ENCODE measurements around the gene STMND1. TPM values are rescaled to one million over a fixed set of nuclear protein-coding genes. Genes with fewer than 3 reads are reported as not detected.
"Not testable (repeated sequence)": the region's sequence is repeated elsewhere in the genome, so short reads cannot be mapped to it uniquely, and the experiment has no call there.

The STMND1 gene
- total and polyA plus RNA-seq, 2 donors (not counting 1 experiment from before 2014, with no cell fraction given) = 0.06 TPM; not detected in 1

DNA sequence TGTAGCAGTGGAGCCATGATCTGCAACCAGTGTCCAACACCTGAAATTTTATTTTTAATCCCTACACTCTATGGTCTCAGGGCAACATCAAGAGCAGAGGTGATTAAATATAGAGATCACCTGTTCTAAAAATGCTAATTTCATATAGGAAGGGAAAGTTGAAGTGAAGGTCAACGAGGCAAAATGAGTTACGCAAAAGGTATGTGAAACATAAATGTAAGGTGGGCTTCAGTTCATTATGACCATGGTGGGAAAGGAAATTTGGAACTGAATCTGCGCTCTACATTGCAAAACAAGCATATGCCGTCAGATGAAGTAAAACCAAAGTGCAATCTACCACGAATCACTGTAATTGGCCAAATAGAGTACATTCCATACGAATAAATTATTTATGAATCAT is 35.2 kb upstream of the STMND1 start:
- TF ChIP-seq, protein P1, sequence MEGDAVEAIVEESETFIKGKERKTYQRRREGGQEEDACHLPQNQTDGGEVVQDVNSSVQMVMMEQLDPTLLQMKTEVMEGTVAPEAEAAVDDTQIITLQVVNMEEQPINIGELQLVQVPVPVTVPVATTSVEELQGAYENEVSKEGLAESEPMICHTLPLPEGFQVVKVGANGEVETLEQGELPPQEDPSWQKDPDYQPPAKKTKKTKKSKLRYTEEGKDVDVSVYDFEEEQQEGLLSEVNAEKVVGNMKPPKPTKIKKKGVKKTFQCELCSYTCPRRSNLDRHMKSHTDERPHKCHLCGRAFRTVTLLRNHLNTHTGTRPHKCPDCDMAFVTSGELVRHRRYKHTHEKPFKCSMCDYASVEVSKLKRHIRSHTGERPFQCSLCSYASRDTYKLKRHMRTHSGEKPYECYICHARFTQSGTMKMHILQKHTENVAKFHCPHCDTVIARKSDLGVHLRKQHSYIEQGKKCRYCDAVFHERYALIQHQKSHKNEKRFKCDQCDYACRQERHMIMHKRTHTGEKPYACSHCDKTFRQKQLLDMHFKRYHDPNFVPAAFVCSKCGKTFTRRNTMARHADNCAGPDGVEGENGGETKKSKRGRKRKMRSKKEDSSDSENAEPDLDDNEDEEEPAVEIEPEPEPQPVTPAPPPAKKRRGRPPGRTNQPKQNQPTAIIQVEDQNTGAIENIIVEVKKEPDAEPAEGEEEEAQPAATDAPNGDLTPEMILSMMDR (conservative IDR thresholded peaks at IDR 0.05 in 1 of 2, IDR thresholded peaks at IDR 0.05 in 1 of 2; ENCODE audit: low read depth in 1 of 2, low read length in 2 of 2) = no peak
- TF ChIP-seq EZH2 (IDR thresholded peaks at IDR 0.05; ENCODE audit: low read length, missing control alignments) = no peak
- H2AFZ ChIP-seq (ENCODE audit: low read length) = no peak overlapping the region
- H3K9ac ChIP-seq (ENCODE audit: insufficient read depth, low read length) = no peak overlapping the region
- DNase-seq (ENCODE audit: low read depth in 2 of 2) = peak in 1 of 2 donors; percentile 17
- no peaks in the 10 kb centered on the region for H3K9me3 ChIP-seq (ENCODE audit: control insufficient read depth, insufficient read depth, low read depth, low read length)
- no peak overlapping the region for H3K4me2 ChIP-seq (ENCODE audit: extremely low read depth, insufficient read depth, low read length)
- no peak overlapping the region for H3K4me3 ChIP-seq (replicated peaks in 1 of 4; ENCODE audit: control extremely low read depth in 1 of 4, insufficient read depth in 1 of 4, low read depth in 3 of 4, low read length in 4 of 4)
- no peak overlapping the region for H3K27ac ChIP-seq (ENCODE audit: insufficient read depth, low read length)
- H3K36me3 ChIP-seq (ENCODE audit: control insufficient read depth, insufficient read depth, low read length) = no peaks in the 10 kb centered on the region
- H3K27me3 ChIP-seq (ENCODE audit: control insufficient read depth, insufficient read depth, low read length) = no peaks in the 10 kb centered on the region
- H4K20me1 ChIP-seq (ENCODE audit: control insufficient read depth, extremely low read depth, insufficient read depth, low read length) = no peaks in the 10 kb centered on the region
- no peaks in the 10 kb centered on the region for H3K4me1 ChIP-seq (ENCODE audit: control insufficient read depth, extremely low read depth, insufficient read depth, low read length)
- H3K79me2 ChIP-seq (ENCODE audit: control insufficient read depth, insufficient read depth, low read length) = no peaks in the 10 kb centered on the region

DNA sequence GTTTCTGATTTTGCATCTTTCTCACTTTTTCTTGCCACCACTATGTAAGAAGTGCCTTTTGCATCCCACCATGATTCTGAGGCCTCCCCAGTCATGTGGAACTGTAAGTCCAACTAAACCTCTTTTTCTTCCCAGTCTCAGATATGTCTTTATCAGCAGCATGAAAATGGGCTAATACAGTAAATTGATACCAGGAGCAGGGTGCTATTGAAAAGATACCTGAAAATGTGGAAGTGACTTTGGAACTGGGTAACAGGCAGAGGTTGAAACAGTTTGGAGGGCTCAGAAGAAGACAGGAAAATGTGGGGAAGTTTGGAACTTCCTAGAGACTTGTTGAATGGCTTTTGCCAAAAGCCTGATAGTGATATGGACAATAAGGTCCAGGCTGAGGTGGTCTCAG is 32.9 kb upstream of the STMND1 start:
- not testable (repeated sequence) for H3K79me2 ChIP-seq (ENCODE audit: control insufficient read depth, insufficient read depth, low read length); DNase-seq (ENCODE audit: low read depth in 2 of 2); H3K9me3 ChIP-seq (ENCODE audit: control insufficient read depth, insufficient read depth, low read depth, low read length); H3K9ac ChIP-seq (ENCODE audit: insufficient read depth, low read length); H3K4me1 ChIP-seq (ENCODE audit: control insufficient read depth, extremely low read depth, insufficient read depth, low read length); H2AFZ ChIP-seq (ENCODE audit: low read length); H4K20me1 ChIP-seq (ENCODE audit: control insufficient read depth, extremely low read depth, insufficient read depth, low read length); H3K27ac ChIP-seq (ENCODE audit: insufficient read depth, low read length); H3K4me2 ChIP-seq (ENCODE audit: extremely low read depth, insufficient read depth, low read length); H3K4me3 ChIP-seq (replicated peaks in 1 of 4; ENCODE audit: control extremely low read depth in 1 of 4, insufficient read depth in 1 of 4, low read depth in 3 of 4, low read length in 4 of 4); H3K36me3 ChIP-seq (ENCODE audit: control insufficient read depth, insufficient read depth, low read length); H3K27me3 ChIP-seq (ENCODE audit: control insufficient read depth, insufficient read depth, low read length)

DNA sequence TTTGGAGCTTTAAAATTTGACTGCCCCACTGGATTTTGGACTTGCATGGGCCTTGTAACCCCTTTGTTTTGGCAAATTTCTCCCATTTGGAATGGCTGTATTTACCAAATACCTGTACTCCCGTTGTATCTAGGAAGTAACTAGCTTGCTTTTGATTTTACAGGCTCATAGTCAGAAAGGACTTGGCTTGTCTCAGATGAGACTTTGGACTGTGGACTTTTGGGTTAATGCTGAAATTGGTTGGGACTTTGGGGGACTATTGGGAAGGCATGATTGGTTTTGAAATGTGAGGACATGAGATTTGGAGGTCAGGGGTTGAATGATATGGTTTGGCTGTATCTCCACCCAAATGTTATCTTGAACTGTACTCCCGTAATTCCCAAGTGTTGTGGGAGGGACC is 31.4 kb upstream of the STMND1 start:
- H3K36me3 ChIP-seq (ENCODE audit: control insufficient read depth, insufficient read depth, low read length); DNase-seq (ENCODE audit: low read depth in 2 of 2): not testable (repeated sequence)

DNA sequence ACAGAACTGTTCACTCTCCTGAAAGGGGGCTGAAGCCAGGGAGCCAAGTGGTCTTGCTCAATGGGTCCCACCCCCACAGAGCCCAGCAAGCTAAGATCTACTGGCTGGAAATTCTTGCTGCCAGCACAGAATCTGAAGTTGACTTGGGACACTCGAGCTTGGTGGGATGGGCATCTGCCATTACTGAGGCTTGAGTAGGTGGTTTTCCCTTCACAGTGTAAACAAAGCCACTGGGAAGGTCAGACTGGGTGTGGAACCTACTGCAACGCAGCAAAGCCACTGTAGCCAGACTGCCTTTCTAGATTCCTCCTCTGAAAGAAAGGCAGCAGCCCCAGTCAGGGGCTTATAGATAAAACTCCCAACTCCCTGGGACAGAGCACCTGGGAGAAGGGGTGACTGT is 28.3 kb upstream of the STMND1 start:
- not testable (repeated sequence) for DNase-seq (ENCODE audit: low read depth in 2 of 2); H2AFZ ChIP-seq (ENCODE audit: low read length); H3K4me3 ChIP-seq (replicated peaks in 1 of 4; ENCODE audit: control extremely low read depth in 1 of 4, insufficient read depth in 1 of 4, low read depth in 3 of 4, low read length in 4 of 4); H3K27ac ChIP-seq (ENCODE audit: insufficient read depth, low read length); H3K9ac ChIP-seq (ENCODE audit: insufficient read depth, low read length); H3K27me3 ChIP-seq (ENCODE audit: control insufficient read depth, insufficient read depth, low read length); H3K9me3 ChIP-seq (ENCODE audit: control insufficient read depth, insufficient read depth, low read depth, low read length); H3K4me2 ChIP-seq (ENCODE audit: extremely low read depth, insufficient read depth, low read length); H3K36me3 ChIP-seq (ENCODE audit: control insufficient read depth, insufficient read depth, low read length); H4K20me1 ChIP-seq (ENCODE audit: control insufficient read depth, extremely low read depth, insufficient read depth, low read length); H3K79me2 ChIP-seq (ENCODE audit: control insufficient read depth, insufficient read depth, low read length); H3K4me1 ChIP-seq (ENCODE audit: control insufficient read depth, extremely low read depth, insufficient read depth, low read length)

More for the DNA sequence above, 31.4 kb upstream of the STMND1 start:
- H3K9me3 ChIP-seq (ENCODE audit: control insufficient read depth, insufficient read depth, low read depth, low read length); H2AFZ ChIP-seq (ENCODE audit: low read length); H3K27ac ChIP-seq (ENCODE audit: insufficient read depth, low read length); H3K4me3 ChIP-seq (replicated peaks in 1 of 4; ENCODE audit: control extremely low read depth in 1 of 4, insufficient read depth in 1 of 4, low read depth in 3 of 4, low read length in 4 of 4); H3K79me2 ChIP-seq (ENCODE audit: control insufficient read depth, insufficient read depth, low read length); H4K20me1 ChIP-seq (ENCODE audit: control insufficient read depth, extremely low read depth, insufficient read depth, low read length); H3K9ac ChIP-seq (ENCODE audit: insufficient read depth, low read length); H3K27me3 ChIP-seq (ENCODE audit: control insufficient read depth, insufficient read depth, low read length); H3K4me1 ChIP-seq (ENCODE audit: control insufficient read depth, extremely low read depth, insufficient read depth, low read length); H3K4me2 ChIP-seq (ENCODE audit: extremely low read depth, insufficient read depth, low read length): not testable (repeated sequence)

Data from fibroblast of lung (primary cell).